A549 (cell line): ENCODE measurements around the gene NGFR. TPM values are rescaled to one million over a fixed set of nuclear protein-coding genes. Genes with fewer than 3 reads are reported as not detected.
"Not testable (repeated sequence)": the region's sequence is repeated elsewhere in the genome, so short reads cannot be mapped to it uniquely, and the experiment has no call there.

Source experiments
- ATAC-seq, 2 experiments: fragments of 200-7000 bp in 1 of 2; fragments of >200 bp in 1 of 2; cut with Nextera tagmentation in 1 of 2; cut with Tn5 transposase in 1 of 2; 3 replicates each; pipeline versions ENCODE4 v1.8.0 to v1.9.1; 2018 to 2020; ENCODE audit warnings: mild to moderate bottlenecking in 1 of 2, moderate library complexity in 1 of 2
- CTCF ChIA-PET: fragments of 300-600 bp; sonication (Branson Sonifier 250); formaldehyde crosslinking; extraction: SDS; loops from one replicate; lab custom pipeline; 2021; ENCODE audit warnings: antibody characterized with exemption, inconsistent platforms; lab: Yijun Ruan, JAX
- POLR2A ChIA-PET: fragments of 350-600 bp; formaldehyde crosslinking; extraction: SDS; loops from one replicate; lab custom pipeline; 2021; ENCODE audit warnings: antibody characterized with exemption, inconsistent platforms; lab: Yijun Ruan, JAX
- DNase-seq, 2 experiments: peaks; one replicate each; pipeline versions ENCODE4 v3.0.0 to v3.0.0-alpha.2; 2011 to 2016; ENCODE audit warnings: low read depth in 1 of 2, low spot score in 1 of 2
- FAIRE-seq: peaks from 2 replicates; lab custom pipeline; 2011; peaks lifted over from hg19 to GRCh38; lab: Jason Lieb, UNC
- H3K27ac ChIP-seq, 2 experiments: fragments of >200 bp; sonication (Bioruptor Twin); formaldehyde crosslinking; 3 replicates each; pipeline ENCODE4 v1.5.1; 2016 to 2017
- H3K4me1 ChIP-seq: fragments of >200 bp; sonication (Bioruptor Twin); formaldehyde crosslinking; 3 replicates; pipeline ENCODE4 v1.6.1; 2016
- H3K4me2 ChIP-seq: fragments of >200 bp; sonication (Bioruptor Twin); formaldehyde crosslinking; 3 replicates; pipeline ENCODE4 v1.6.1; 2016
- H3K4me3 ChIP-seq: fragments of >200 bp; sonication (Bioruptor Twin); formaldehyde crosslinking; 3 replicates; pipeline ENCODE4 v1.5.1; 2016
- H3K9me3 ChIP-seq: fragments of >200 bp; sonication (Bioruptor Twin); formaldehyde crosslinking; 3 replicates; pipeline ENCODE4 v1.6.1; 2016
- BHLHE40 ChIP-seq: IDR thresholded peaks from 2 replicates; pipeline ENCODE4 v1.6.1; 2012; ENCODE audit warnings: low read depth, low read length, inconsistent platforms
- CEBPB ChIP-seq, 2 experiments: fragments of >200 bp in 1 of 2; sonication (Bioruptor Twin) in 1 of 2; formaldehyde crosslinking in 1 of 2; IDR thresholded peaks; 2 replicates each; pipeline ENCODE4 v1.6.1; 2012 to 2016
- CHD2 ChIP-seq: fragments of 150-350 bp; IDR thresholded peaks from 2 replicates; pipeline ENCODE4 v1.6.1; 2014; ENCODE audit warnings: low read length; ENCODE audit not compliant: partially characterized antibody
- CHD4 ChIP-seq: fragments of 200-600 bp; sonication (generic); IDR thresholded peaks from 2 replicates; pipeline ENCODE4 v1.6.1; 2016; ENCODE audit warnings: antibody characterized with exemption, mild to moderate bottlenecking, borderline replicate concordance
- EHMT2 ChIP-seq: fragments of 200-600 bp; sonication (generic); IDR thresholded peaks from 2 replicates; pipeline ENCODE4 v1.6.1; 2016; ENCODE audit warnings: antibody characterized with exemption, low read depth, mild to moderate bottlenecking, moderate library complexity
- ESRRA ChIP-seq: fragments of 150-350 bp; IDR thresholded peaks from 2 replicates; pipeline ENCODE4 v1.6.1; 2014; ENCODE audit warnings: mild to moderate bottlenecking, low read length, borderline replicate concordance
- FOSL2 ChIP-seq, 2 experiments: fragments of 450-650 bp in 1 of 2; fragments of >200 bp in 1 of 2; sonication (Bioruptor Twin) in 1 of 2; formaldehyde crosslinking; IDR thresholded peaks; 2 replicates each; pipeline versions ENCODE4 v1.5.0 to v1.6.1; 2016 to 2020; ENCODE audit warnings: mild to moderate bottlenecking in 1 of 2, moderate library complexity in 1 of 2
- HDAC2 ChIP-seq: fragments of 200-600 bp; sonication (generic); IDR thresholded peaks from 2 replicates; pipeline ENCODE4 v1.6.1; 2016
- HOXB13 ChIP-seq: fragments of 250-450 bp; sonication (Bioruptor Pico); IDR thresholded peaks from 2 replicates; pipeline ENCODE4 v1.5.0; 2020; ENCODE audit warnings: low read depth, mild to moderate bottlenecking, moderate library complexity
- KDM5A ChIP-seq: fragments of 200-600 bp; sonication (generic); IDR thresholded peaks from 2 replicates; pipeline ENCODE4 v1.6.1; 2016; ENCODE audit warnings: antibody characterized with exemption, mild to moderate bottlenecking
- MYC ChIP-seq: IDR thresholded peaks from 2 replicates; pipeline ENCODE4 v1.6.1; 2012; ENCODE audit warnings: mild to moderate bottlenecking, inconsistent platforms, low read length, improper control_type of control experiment, borderline replicate concordance
- NFE2L2 ChIP-seq: fragments of 150-350 bp; conservative IDR thresholded peaks from 2 replicates; pipeline ENCODE4 v1.6.1; 2014; ENCODE audit warnings: low read length
- NR3C1 ChIP-seq: fragments of >200 bp; sonication (Bioruptor Twin); formaldehyde crosslinking; IDR thresholded peaks from 3 replicates; pipeline ENCODE4 v1.6.1; 2017
- ZFP36 ChIP-seq: fragments of 450-650 bp; IDR thresholded peaks from 2 replicates; pipeline ENCODE4 v1.6.1; 2014; ENCODE audit warnings: borderline replicate concordance; ENCODE audit not compliant: partially characterized antibody
- ZSCAN20 ChIP-seq: fragments of 250-450 bp; sonication (Bioruptor Pico); IDR thresholded peaks from 2 replicates; pipeline ENCODE4 v1.8.0; 2022; ENCODE audit warnings: mild to moderate bottlenecking, moderate library complexity
- WGBS: methylation state at CpG from one replicate; pipeline ENCODE4 v1.1.6; 2017; ENCODE audit errors: missing lambda C conversion rate; 5-methylcytosine and 5-hydroxymethylcytosine counted together
- polyA plus RNA-seq, 4 experiments: library from polyadenylated mRNA; depleted of rRNA in 3 of 4; stranded (reverse); fragments of >200 nt; fragmentation: RNase III in 1 of 4; extraction: RNeasy Plus Mini Kit Qiagen cat#74134 plus additional on column Dnase treatment in 1 of 4; gene quantifications; 2 replicates in 3 of 4; 3 replicates in 1 of 4; pipeline ENCODE4 v1.2.3, GENCODE V29; 2011 to 2017
- TF ChIP-seq, protein P1 (sequence below): IDR thresholded peaks from 2 replicates; pipeline ENCODE4 v1.6.1; 2012
- TF ChIP-seq, protein P2 (sequence below): fragments of 250-450 bp; sonication (Bioruptor Pico); IDR thresholded peaks from 2 replicates; pipeline ENCODE4 v1.5.0; 2021; ENCODE audit warnings: mild to moderate bottlenecking, moderate library complexity, borderline replicate concordance
- TF ChIP-seq, protein P3 (sequence below): fragments of >200 bp; sonication (Bioruptor Twin); formaldehyde crosslinking; IDR thresholded peaks from 3 replicates; pipeline ENCODE4 v1.6.1; 2016
- TF ChIP-seq, protein P4 (sequence below): fragments of >200 bp; sonication (Bioruptor Twin); formaldehyde crosslinking; IDR thresholded peaks from 3 replicates; pipeline ENCODE4 v1.5.1; 2016

Gene NGFR
- polyA plus RNA-seq, 2 of the 4 experiments (the other 2 are of a cell fraction), result 0.13 to 0.18 TPM

DNA sequence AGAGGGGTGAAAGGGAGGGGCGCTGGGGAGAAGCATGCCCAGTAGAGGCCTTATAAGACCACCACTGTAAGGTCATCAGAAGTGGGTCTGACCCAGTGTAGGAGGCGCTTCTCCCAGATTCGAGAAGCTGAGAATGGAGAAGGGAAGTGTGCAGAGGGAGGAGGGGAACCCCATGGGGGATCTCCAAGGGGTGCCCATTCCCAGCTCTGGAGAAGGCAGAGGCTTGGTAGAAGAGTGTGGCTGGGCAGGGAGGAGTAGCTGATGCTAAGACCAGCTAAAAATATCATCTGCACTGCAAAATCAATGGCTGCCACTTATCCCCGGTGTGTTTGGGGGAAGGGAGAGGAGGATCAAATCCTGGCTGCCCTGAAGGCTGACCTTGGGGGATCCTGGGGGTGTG lies 7.2 kb downstream of the NGFR start:
- no peak overlapping the region for H3K4me3 ChIP-seq
- WGBS, result 55% methylated on average over 4 of the region's 4 CpGs
- TF ChIP-seq CEBPB (IDR thresholded peaks at IDR 0.05), result no peak
- TF ChIP-seq, protein P1, sequence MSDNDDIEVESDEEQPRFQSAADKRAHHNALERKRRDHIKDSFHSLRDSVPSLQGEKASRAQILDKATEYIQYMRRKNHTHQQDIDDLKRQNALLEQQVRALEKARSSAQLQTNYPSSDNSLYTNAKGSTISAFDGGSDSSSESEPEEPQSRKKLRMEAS, result no peak
- TF ChIP-seq ZFP36, result no peak
- TF ChIP-seq, protein P2, sequence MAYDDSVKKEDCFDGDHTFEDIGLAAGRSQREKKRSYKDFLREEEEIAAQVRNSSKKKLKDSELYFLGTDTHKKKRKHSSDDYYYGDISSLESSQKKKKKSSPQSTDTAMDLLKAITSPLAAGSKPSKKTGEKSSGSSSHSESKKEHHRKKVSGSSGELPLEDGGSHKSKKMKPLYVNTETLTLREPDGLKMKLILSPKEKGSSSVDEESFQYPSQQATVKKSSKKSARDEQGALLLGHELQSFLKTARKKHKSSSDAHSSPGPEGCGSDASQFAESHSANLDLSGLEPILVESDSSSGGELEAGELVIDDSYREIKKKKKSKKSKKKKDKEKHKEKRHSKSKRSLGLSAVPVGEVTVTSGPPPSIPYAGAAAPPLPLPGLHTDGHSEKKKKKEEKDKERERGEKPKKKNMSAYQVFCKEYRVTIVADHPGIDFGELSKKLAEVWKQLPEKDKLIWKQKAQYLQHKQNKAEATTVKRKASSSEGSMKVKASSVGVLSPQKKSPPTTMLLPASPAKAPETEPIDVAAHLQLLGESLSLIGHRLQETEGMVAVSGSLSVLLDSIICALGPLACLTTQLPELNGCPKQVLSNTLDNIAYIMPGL (CRISPR knock-in tag), result no peak
- no peak for TF ChIP-seq CHD2
- TF ChIP-seq NFE2L2, result no peak
- TF ChIP-seq, protein P3, sequence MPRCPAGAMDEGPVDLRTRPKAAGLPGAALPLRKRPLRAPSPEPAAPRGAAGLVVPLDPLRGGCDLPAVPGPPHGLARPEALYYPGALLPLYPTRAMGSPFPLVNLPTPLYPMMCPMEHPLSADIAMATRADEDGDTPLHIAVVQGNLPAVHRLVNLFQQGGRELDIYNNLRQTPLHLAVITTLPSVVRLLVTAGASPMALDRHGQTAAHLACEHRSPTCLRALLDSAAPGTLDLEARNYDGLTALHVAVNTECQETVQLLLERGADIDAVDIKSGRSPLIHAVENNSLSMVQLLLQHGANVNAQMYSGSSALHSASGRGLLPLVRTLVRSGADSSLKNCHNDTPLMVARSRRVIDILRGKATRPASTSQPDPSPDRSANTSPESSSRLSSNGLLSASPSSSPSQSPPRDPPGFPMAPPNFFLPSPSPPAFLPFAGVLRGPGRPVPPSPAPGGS, result no peak
- no peak for TF ChIP-seq NR3C1
- no peak for TF ChIP-seq ZSCAN20 (CRISPR knock-in tag)
- TF ChIP-seq, all 56 proteins: peak for 0
- FAIRE-seq (no peak), ATAC-seq (no peak), DNase-seq (no peak)
- no peak overlapping the region for H3K27ac ChIP-seq
- H3K9me3 ChIP-seq, result no peaks in the 10 kb centered on the region
- no peak overlapping the region for H3K4me2 ChIP-seq
- ChIA-PET POLR2A (interaction anchor here (0.6 kb wide), 1 partner anchor 10 kb away, joined by 3 read pairs; no protein-coding TSS in a partner anchor), CTCF (interaction anchor here (1.1 to 12.9 kb wide), 8 partner anchors 8 to 187 kb away, joined by 3 to 214 read pairs (median 6); no protein-coding TSS in a partner anchor)
- peaks cover 5% of the 10 kb centered on the region; the same call in 2 of the 3 replicates for H3K4me1 ChIP-seq

DNA sequence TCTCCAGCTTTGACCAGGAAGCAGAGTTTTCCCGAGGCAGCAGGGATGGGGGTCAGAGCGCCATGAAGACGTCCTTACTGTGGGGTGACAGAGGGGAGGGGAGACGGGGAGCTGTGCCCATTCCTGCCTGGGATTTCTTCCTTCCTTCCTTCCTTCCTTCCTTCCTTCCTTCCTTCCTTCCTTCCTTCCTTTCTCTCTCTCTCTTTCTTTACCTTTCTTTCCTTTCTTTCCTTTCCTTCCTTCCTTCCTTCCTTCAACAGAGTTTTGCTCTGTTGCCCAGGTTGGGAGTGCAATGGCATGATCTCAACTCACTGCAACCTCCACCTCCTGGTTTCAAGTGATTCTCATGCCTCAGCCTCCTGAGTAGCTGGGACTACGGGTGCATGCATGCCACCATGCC lies 7.6 kb downstream of the NGFR start:
- H3K4me2 ChIP-seq, ATAC-seq, H3K4me1 ChIP-seq, H3K4me3 ChIP-seq, FAIRE-seq, H3K9me3 ChIP-seq, DNase-seq, H3K27ac ChIP-seq, POLR2A ChIA-PET: not testable (repeated sequence)
- WGBS, result 36% methylated on average over 5 of the region's 5 CpGs
- CTCF ChIA-PET, result interaction anchor here (0.6 to 15.6 kb wide), 8 partner anchors 4 to 187 kb away, joined by 3 to 214 read pairs (median 6); partner anchors contain the start of gene NGFR

DNA sequence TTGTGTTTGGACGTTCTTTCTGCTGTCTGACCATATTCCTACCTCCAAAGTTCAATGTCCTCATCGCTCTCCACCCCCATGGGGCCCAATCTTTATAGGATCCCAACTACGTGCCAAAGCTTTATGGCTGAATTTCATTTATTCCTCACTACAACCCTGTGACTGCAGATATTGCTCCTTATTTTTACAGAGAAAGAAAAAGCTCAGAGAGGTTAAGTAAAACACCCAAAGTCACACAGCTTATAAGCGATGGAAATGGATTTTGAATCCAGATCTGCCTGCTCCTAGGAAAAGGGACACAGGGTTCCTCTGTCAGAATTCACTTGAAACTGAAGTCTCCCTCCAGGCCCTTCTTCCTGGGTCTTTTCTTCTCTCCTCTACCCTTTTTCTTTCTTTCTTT lies 9.3 kb downstream of the NGFR start:
- FAIRE-seq, result no peak
- POLR2A ChIA-PET, result no interaction called here

DNA sequence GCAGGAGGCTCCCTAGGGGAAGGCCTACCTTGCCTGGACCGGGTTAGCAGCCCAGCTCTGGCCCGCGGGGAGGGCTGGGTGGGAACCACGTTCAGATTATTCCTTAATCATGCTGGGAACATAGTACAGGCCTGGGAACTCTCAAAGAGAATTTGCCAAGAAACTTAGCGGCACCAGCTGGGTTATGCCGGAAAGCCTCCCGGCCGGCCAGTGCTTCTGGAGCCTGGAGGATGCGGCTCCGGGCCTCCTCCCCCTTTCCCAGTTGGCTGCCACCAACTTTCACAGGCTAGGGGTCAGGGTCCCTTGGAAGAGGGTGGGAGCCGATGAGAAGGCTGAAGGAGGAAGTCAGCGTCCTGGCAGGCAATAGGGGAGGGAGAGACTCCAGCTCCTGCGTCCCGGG lies 10.8 kb downstream of the NGFR start:
- no peak for ATAC-seq
- H3K9me3 ChIP-seq, result no peaks in the 10 kb centered on the region
- CTCF ChIA-PET, result interaction anchor here (1.0 to 15.6 kb wide), 8 partner anchors 8 to 112 kb away, joined by 3 to 214 read pairs (median 5); partner anchors contain the start of gene NGFR
- POLR2A ChIA-PET, result interaction anchor here (0.6 kb wide), 2 partner anchors 198 to 410 kb away, joined by 4 read pairs; no protein-coding TSS in a partner anchor
- no peak for DNase-seq
- peaks cover 13% of the 10 kb centered on the region for H3K4me1 ChIP-seq
- H3K4me2 ChIP-seq, result no peak overlapping the region
- no peak for FAIRE-seq
- no peak overlapping the region for H3K4me3 ChIP-seq
- WGBS, result 80% methylated on average over 10 of the region's 14 CpGs
- H3K27ac ChIP-seq, result no peak overlapping the region
- TF ChIP-seq EHMT2 (no peak), MYC (no peak), BHLHE40 (no peak), ESRRA (no peak), FOSL2 (IDR thresholded peaks at IDR 0.05) (no peak), FOSL2 (CRISPR knock-in tag; IDR thresholded peaks at IDR 0.05) (no peak), KDM5A (no peak), HOXB13 (no peak), HDAC2 (no peak), CEBPB (IDR thresholded peaks at IDR 0.05) (no peak), CHD4 (no peak)

More for the DNA sequence above, 9.3 kb downstream of the NGFR start:
- DNase-seq (no peak), ATAC-seq (no peak)
- H3K27ac ChIP-seq, result no peak overlapping the region
- CTCF ChIA-PET, result interaction anchor here (0.6 to 15.6 kb wide), 7 partner anchors 6 to 190 kb away, joined by 3 to 214 read pairs (median 23); partner anchors contain the start of gene NGFR
- no peaks in the 10 kb centered on the region for H3K9me3 ChIP-seq
- H3K4me3 ChIP-seq, result no peak overlapping the region
- WGBS, result 54% methylated on average over 4 of the region's 4 CpGs
- H3K4me2 ChIP-seq, result no peak overlapping the region
- TF ChIP-seq ZFP36, result peak; percentile 46
- TF ChIP-seq, protein P4, sequence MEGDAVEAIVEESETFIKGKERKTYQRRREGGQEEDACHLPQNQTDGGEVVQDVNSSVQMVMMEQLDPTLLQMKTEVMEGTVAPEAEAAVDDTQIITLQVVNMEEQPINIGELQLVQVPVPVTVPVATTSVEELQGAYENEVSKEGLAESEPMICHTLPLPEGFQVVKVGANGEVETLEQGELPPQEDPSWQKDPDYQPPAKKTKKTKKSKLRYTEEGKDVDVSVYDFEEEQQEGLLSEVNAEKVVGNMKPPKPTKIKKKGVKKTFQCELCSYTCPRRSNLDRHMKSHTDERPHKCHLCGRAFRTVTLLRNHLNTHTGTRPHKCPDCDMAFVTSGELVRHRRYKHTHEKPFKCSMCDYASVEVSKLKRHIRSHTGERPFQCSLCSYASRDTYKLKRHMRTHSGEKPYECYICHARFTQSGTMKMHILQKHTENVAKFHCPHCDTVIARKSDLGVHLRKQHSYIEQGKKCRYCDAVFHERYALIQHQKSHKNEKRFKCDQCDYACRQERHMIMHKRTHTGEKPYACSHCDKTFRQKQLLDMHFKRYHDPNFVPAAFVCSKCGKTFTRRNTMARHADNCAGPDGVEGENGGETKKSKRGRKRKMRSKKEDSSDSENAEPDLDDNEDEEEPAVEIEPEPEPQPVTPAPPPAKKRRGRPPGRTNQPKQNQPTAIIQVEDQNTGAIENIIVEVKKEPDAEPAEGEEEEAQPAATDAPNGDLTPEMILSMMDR, result no peak
- peaks cover 13% of the 10 kb centered on the region for H3K4me1 ChIP-seq
